B cell (primary cell): ENCODE data around the gene BEST2. TPM values are rescaled to one million over a fixed set of nuclear protein-coding genes. Genes with fewer than 3 reads are reported as not detected.
A peak's percentile ranks its signal among the peaks of the same experiment; 100 is the strongest.

Source experiments
- ATAC-seq: fragments of 200-7000 bp; cut with Tn5 transposase; one replicate; pipeline ENCODE4 v1.10.0; 2021; ENCODE audit warnings: low read depth, mild to moderate bottlenecking, moderate number of reproducible peaks, moderate library complexity
- CTCF ChIA-PET: fragments of 350-600 bp; sonication (Branson Sonifier 250); formaldehyde crosslinking; loops from one replicate; lab custom pipeline; 2021; ENCODE audit warnings: antibody characterized with exemption, inconsistent platforms; lab: Charles Lee
- POLR2A ChIA-PET: fragments of 350-600 bp; sonication (Branson Sonifier 250); formaldehyde crosslinking; loops from one replicate; lab custom pipeline; 2021; ENCODE audit warnings: antibody characterized with exemption; lab: Charles Lee
- DNase-seq: peaks from one replicate; pipeline ENCODE4 v3.0.0; 2013
- H2AFZ ChIP-seq: 2 replicates; pipeline ENCODE4 v1.6.1; 2012; ENCODE audit warnings: mild to moderate bottlenecking, low read depth, low read length; ENCODE audit not compliant: insufficient read depth, poor library complexity, severe bottlenecking
- H3K27ac ChIP-seq, 2 donors: 1 replicate in 1 of 2; 2 replicates in 1 of 2; pipeline ENCODE4 v1.5.1; 2012 to 2013; ENCODE audit warnings: low read length in 2 of 2, mild to moderate bottlenecking in 2 of 2, moderate library complexity in 1 of 2
- H3K27me3 ChIP-seq, 4 experiments: fragments of 200-600 bp in 1 of 4; sonication (generic) in 1 of 4; replicated peaks in 1 of 4; 1 replicate in 2 of 4; 2 replicates in 2 of 4; pipeline versions ENCODE4 v1.6.1 to v1.7.0; 2013 to 2016; ENCODE audit warnings: low read length in 3 of 4, mild to moderate bottlenecking in 2 of 4, mixed read lengths in 1 of 4, moderate library complexity in 1 of 4; ENCODE audit not compliant: insufficient read depth in 4 of 4, control insufficient read depth in 3 of 4; ENCODE audit errors: control extremely low read depth in 1 of 4
- H3K36me3 ChIP-seq, 2 experiments: replicated peaks in 1 of 2; 1 replicate in 1 of 2; 2 replicates in 1 of 2; pipeline versions ENCODE4 v1.6.1 to v1.7.1; 2013; ENCODE audit warnings: low read length in 1 of 2; ENCODE audit not compliant: insufficient read depth in 2 of 2, control insufficient read depth in 1 of 2; ENCODE audit errors: control extremely low read depth in 1 of 2, extremely low read depth in 1 of 2
- H3K4me1 ChIP-seq, 2 donors: fragments of 200-600 bp in 1 of 2; sonication (generic) in 1 of 2; 1 replicate in 1 of 2; 2 replicates in 1 of 2; pipeline versions ENCODE4 v1.5.1 to v1.6.1; 2013 to 2017; ENCODE audit warnings: low read length in 2 of 2; ENCODE audit not compliant: control insufficient read depth in 2 of 2, insufficient read depth in 2 of 2
- H3K4me2 ChIP-seq: replicated peaks from 2 replicates; pipeline ENCODE3; 2012; ENCODE audit warnings: mild to moderate bottlenecking, low read depth, low read length; ENCODE audit not compliant: poor library complexity, severe bottlenecking
- H3K4me3 ChIP-seq, 5 experiments: fragments of 200-600 bp in 1 of 5; sonication (generic) in 1 of 5; 1 replicate in 3 of 5; 2 replicates in 2 of 5; pipeline versions ENCODE4 v1.5.1 to v1.7.0; 2011 to 2016; ENCODE audit warnings: low read length in 4 of 5, mild to moderate bottlenecking in 4 of 5, low read depth in 2 of 5, control low read depth in 1 of 5, moderate library complexity in 1 of 5; ENCODE audit not compliant: insufficient read depth in 1 of 5; ENCODE audit errors: control extremely low read depth in 1 of 5, extremely low read depth in 1 of 5
- H3K79me2 ChIP-seq: fragments of 200-600 bp; sonication (generic); one replicate; pipeline ENCODE4 v1.6.0; 2016; ENCODE audit warnings: low read length; ENCODE audit not compliant: control insufficient read depth, insufficient read depth
- H3K9ac ChIP-seq: fragments of 200-600 bp; sonication (generic); 2 replicates; pipeline ENCODE4 v1.6.1; 2017; ENCODE audit warnings: mild to moderate bottlenecking, low read length, moderate library complexity
- H3K9me3 ChIP-seq, 3 donors: one replicate each; pipeline versions ENCODE4 v1.6.1 to v1.7.1; 2013; ENCODE audit warnings: low read length in 2 of 3; ENCODE audit not compliant: control insufficient read depth in 2 of 3, insufficient read depth in 1 of 3; ENCODE audit errors: control extremely low read depth in 1 of 3
- H4K20me1 ChIP-seq: 2 replicates; pipeline ENCODE4 v1.6.0; 2012; ENCODE audit warnings: mild to moderate bottlenecking, low read length; ENCODE audit not compliant: insufficient read depth, control insufficient read depth, poor library complexity, severe bottlenecking
- H3K27ac Mint-ChIP-seq: one replicate; pipeline ENCODE4 v1.8.0; 2021; ENCODE audit warnings: mixed read lengths
- H3K27me3 Mint-ChIP-seq: one replicate; pipeline ENCODE4 v1.8.0; 2021; ENCODE audit warnings: mixed read lengths
- H3K4me1 Mint-ChIP-seq: one replicate; pipeline ENCODE4 v1.8.0; 2021; ENCODE audit warnings: mixed read lengths
- H3K4me3 Mint-ChIP-seq: one replicate; pipeline ENCODE4 v1.8.0; 2021; ENCODE audit warnings: mixed read lengths
- H3K9me3 Mint-ChIP-seq: one replicate; pipeline ENCODE4 v1.8.0; 2022; ENCODE audit warnings: mixed read lengths; ENCODE audit not compliant: insufficient read depth
- CTCF ChIP-seq: fragments of 200-600 bp; IDR thresholded peaks from one replicate; pipeline ENCODE4 v1.8.0; 2022; ENCODE audit warnings: antibody characterized with exemption, mild to moderate bottlenecking
- EZH2 ChIP-seq: IDR thresholded peaks from 2 replicates; pipeline ENCODE4 v1.6.1; 2012; ENCODE audit warnings: borderline replicate concordance, low read depth, mild to moderate bottlenecking, moderate library complexity, low read length; ENCODE audit not compliant: insufficient read depth, poor library complexity, severe bottlenecking
- WGBS: methylation state at CpG from one replicate; pipeline ENCODE4 v1.1.5; 2013; ENCODE audit warnings: missing lambda C conversion rate; ENCODE audit not compliant: insufficient coverage; 5-methylcytosine and 5-hydroxymethylcytosine counted together
- intact Hi-C: fragments of 100-400 bp; cut with micrococcal nuclease; formaldehyde crosslinking; loops from one replicate; pipeline ENCODE4 v1.10.0; 2022
- polyA plus RNA-seq: library from polyadenylated mRNA; depleted of rRNA; stranded (reverse); fragments of >200 nt; gene quantifications from 2 replicates; pipeline ENCODE4 v1.2.3, GENCODE V29; 2012
- total RNA-seq, 2 donors: library from RNA; stranded (reverse); fragments of 120-200 nt in 1 of 2; gene quantifications; 1 replicate in 1 of 2; 2 replicates in 1 of 2; pipeline versions ENCODE4 v1.2.3 to v1.2.4, GENCODE V29; 2013 to 2022

BEST2 gene
- total and polyA plus RNA-seq, 2 donors (not counting 1 experiment from before 2014, with no cell fraction given): 0.07 TPM; not detected in 1

DNA sequence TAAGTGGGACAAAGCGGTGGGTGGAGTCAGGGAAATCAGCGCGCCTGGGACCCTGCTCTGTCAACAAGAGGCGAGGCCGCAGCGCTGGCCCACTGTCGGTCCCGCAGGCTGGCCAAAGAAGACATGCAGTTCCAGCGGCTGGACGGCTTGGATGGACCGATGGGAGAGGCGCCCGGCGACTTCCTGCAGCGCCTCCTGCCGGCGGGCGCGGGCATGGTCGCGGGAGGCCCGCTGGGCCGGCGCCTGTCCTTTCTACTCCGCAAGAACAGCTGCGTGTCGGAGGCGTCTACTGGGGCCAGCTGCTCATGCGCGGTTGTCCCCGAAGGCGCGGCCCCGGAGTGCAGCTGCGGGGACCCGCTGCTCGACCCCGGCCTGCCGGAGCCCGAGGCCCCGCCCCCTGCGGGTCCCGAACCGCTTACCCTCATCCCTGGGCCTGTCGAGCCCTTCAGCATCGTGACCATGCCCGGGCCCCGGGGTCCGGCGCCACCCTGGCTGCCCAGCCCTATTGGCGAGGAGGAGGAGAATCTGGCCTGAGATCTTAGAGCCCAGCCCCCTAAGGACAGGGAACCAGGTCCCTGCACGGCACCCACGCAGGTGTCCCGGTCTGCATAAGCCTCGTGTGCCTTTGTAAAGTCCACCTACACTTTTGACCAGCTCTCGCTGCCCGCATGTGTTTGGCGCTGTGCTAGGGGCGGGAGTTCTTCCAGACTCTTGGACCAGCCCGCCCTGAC is 6.1 kb downstream of the BEST2 start:
- H3K27ac Mint-ChIP-seq: no peak overlapping the region
- no peaks in the 10 kb centered on the region for H3K9me3 Mint-ChIP-seq
- peaks cover 23% of the 10 kb centered on the region for H3K27me3 Mint-ChIP-seq
- TF ChIP-seq CTCF (peak; percentile 88), EZH2 (no peak)
- DNase-seq (peak; percentile 75), ATAC-seq (peak; percentile 72)
- peak overlapping the region; percentile 49 for H3K9ac ChIP-seq
- intact Hi-C loops: loop anchor here (1.0 kb wide), 1 partner anchor 40 kb away; no protein-coding TSS in a partner anchor
- no peaks in the 10 kb centered on the region for H3K9me3 ChIP-seq
- peak overlapping the region; percentile 52 for H3K4me3 Mint-ChIP-seq
- H3K27ac ChIP-seq: no peak overlapping the region
- H3K4me3 ChIP-seq: peak overlapping the region in 3 of 5 experiments; percentile 27 to 42 (median 37)
- H4K20me1 ChIP-seq: no peaks in the 10 kb centered on the region
- H3K79me2 ChIP-seq: no peaks in the 10 kb centered on the region
- peak overlapping the region; percentile 70 for H2AFZ ChIP-seq
- ChIA-PET POLR2A (interaction anchor here (0.6 to 1.4 kb wide), 3 partner anchors 38 to 1421 kb away, joined by 4 to 13 read pairs (median 9); partner anchors contain the start of gene DNASE2), CTCF (interaction anchor here (0.6 to 27.9 kb wide), 24 partner anchors 8 to 196 kb away, joined by 3 to 1147 read pairs (median 5); partner anchors contain the start of genes DHPS, FBXW9, GET3 and HOOK2)
- H3K4me1 Mint-ChIP-seq: peaks cover 11% of the 10 kb centered on the region
- 9% methylated on average over 58 of the region's 60 CpGs for WGBS
- peak overlapping the region; percentile 78 for H3K4me2 ChIP-seq
- no peaks in the 10 kb centered on the region for H3K36me3 ChIP-seq
- peaks cover 0 to 28% (median 5%) of the 10 kb centered on the region in 4 experiments for H3K27me3 ChIP-seq
- peaks cover 7 to 8% of the 10 kb centered on the region in 2 donors for H3K4me1 ChIP-seq
